ENCODE results near the gene FBXL16.
A peak's percentile ranks its signal among the peaks of the same experiment; 100 is the strongest.

FBXL16 gene

GRCh38 chr16:678209-678857 lies 27.3 kb downstream of the FBXL16 start:
- no peak for DNase-seq (ENCODE audit: low read depth in 3 of 3)

- no peak for DNase-seq (ENCODE audit: low read depth in 3 of 3)
Measured at GRCh38 chr16:677316-678190, 28.0 kb downstream of the FBXL16 start.

GRCh38 chr16:676913-677312 lies 28.7 kb downstream of the FBXL16 start:
- no peak for DNase-seq (ENCODE audit: low read depth in 3 of 3)

- no peak for DNase-seq (ENCODE audit: low read depth in 3 of 3)
Measured at GRCh38 chr16:676565-676902, 29.1 kb downstream of the FBXL16 start.

- no peak for DNase-seq (ENCODE audit: low read depth in 3 of 3)
Measured at GRCh38 chr16:675884-676564, 29.6 kb downstream of the FBXL16 start.

GRCh38 chr16:674968-675883 lies 30.4 kb downstream of the FBXL16 start, which contains the start of gene RHBDL1:
TSS of gene RHBDL1 (plus strand) at chr16:675671. CDS start at chr16:675791, 120 bp downstream.
- DNase-seq (ENCODE audit: low read depth in 3 of 3): no peak

- no peak for DNase-seq (ENCODE audit: low read depth in 3 of 3)
Measured at GRCh38 chr16:674214-674881, 31.3 kb downstream of the FBXL16 start.

- no peak for DNase-seq (ENCODE audit: low read depth in 3 of 3)
Measured at GRCh38 chr16:673399-673991, 32.1 kb downstream of the FBXL16 start.

- no peak for DNase-seq (ENCODE audit: low read depth in 3 of 3)
Measured at GRCh38 chr16:672851-673250, 32.8 kb downstream of the FBXL16 start.

- DNase-seq (ENCODE audit: low read depth in 3 of 3): no peak
Measured at GRCh38 chr16:672371-672770, 33.2 kb downstream of the FBXL16 start.

GRCh38 chr16:671353-672131 lies 34.1 kb downstream of the FBXL16 start:
- no peak for DNase-seq (ENCODE audit: low read depth in 3 of 3)

- no peak for DNase-seq (ENCODE audit: low read depth in 3 of 3)
Measured at GRCh38 chr16:670485-671352, 34.9 kb downstream of the FBXL16 start.

- no peak for DNase-seq (ENCODE audit: low read depth in 3 of 3)
Measured at GRCh38 chr16:669666-670065, 35.9 kb downstream of the FBXL16 start.

- DNase-seq (ENCODE audit: low read depth in 3 of 3): no peak
Measured at GRCh38 chr16:668519-669171, 37.0 kb downstream of the FBXL16 start.

- DNase-seq (ENCODE audit: low read depth in 3 of 3): peak; percentile 83 to 91 (median 86)
Measured at GRCh38 chr16:667780-668518, 37.7 kb downstream of the FBXL16 start, which contains the start of gene RHOT2. TSS of gene RHOT2 (plus strand) at chr16:668132. CDS start at chr16:668200, 68 bp downstream.

- no peak for DNase-seq (ENCODE audit: low read depth in 3 of 3)
Measured at GRCh38 chr16:667113-667779, 38.4 kb downstream of the FBXL16 start.

GRCh38 chr16:666572-666971 lies 39.0 kb downstream of the FBXL16 start:
- no peak for DNase-seq (ENCODE audit: low read depth in 3 of 3)
